H1 (cell line): ENCODE measurements around the gene BFSP2. TPM values are rescaled to one million over a fixed set of nuclear protein-coding genes. Genes with fewer than 3 reads are reported as not detected.

Experiments
- CTCF ChIA-PET: fragments of 300-600 bp; sonication (Branson Sonifier 250); formaldehyde crosslinking; loops from one replicate; lab custom pipeline; 2021; ENCODE audit not compliant: partially characterized antibody; lab: Charles Lee
- POLR2A ChIA-PET: fragments of 300-600 bp; sonication (Branson Sonifier 250); formaldehyde crosslinking; loops from one replicate; lab custom pipeline; 2021; ENCODE audit warnings: inconsistent platforms; ENCODE audit not compliant: partially characterized antibody; lab: Charles Lee
- DNase-seq, 2 experiments: peaks; one replicate each; pipeline versions ENCODE4 v3.0.0 to v3.0.0-alpha.2; 2010 to 2022; ENCODE audit warnings: low spot score in 2 of 2, low read depth in 1 of 2, mixed read lengths in 1 of 2
- FAIRE-seq: peaks from 2 replicates; lab custom pipeline; 2011; peaks lifted over from hg19 to GRCh38; lab: Jason Lieb, UNC
- H2AFZ ChIP-seq: 2 replicates; pipeline ENCODE4 v1.8.1; 2012; ENCODE audit warnings: low read length, inconsistent platforms
- H2AK5ac ChIP-seq: 2 replicates; pipeline ENCODE4 v1.6.1; 2013; ENCODE audit warnings: low read depth, low read length
- H2BK120ac ChIP-seq: replicated peaks from 2 replicates; pipeline ENCODE3; 2013; ENCODE audit warnings: low read depth, low read length, inconsistent platforms
- H2BK12ac ChIP-seq: 2 replicates; pipeline ENCODE4 v1.6.1; 2013; ENCODE audit warnings: low read depth, low read length
- H2BK15ac ChIP-seq: 2 replicates; pipeline ENCODE4 v1.6.1; 2013; ENCODE audit warnings: low read length
- H2BK20ac ChIP-seq: 2 replicates; pipeline ENCODE4 v1.6.1; 2013; ENCODE audit warnings: low read length
- H2BK5ac ChIP-seq: 2 replicates; pipeline ENCODE4 v1.6.1; 2013; ENCODE audit warnings: low read depth, low read length
- H3K14ac ChIP-seq: 2 replicates; pipeline ENCODE4 v1.6.1; 2013; ENCODE audit warnings: inconsistent platforms; ENCODE audit not compliant: insufficient read length
- H3K18ac ChIP-seq: 2 replicates; pipeline ENCODE4 v1.6.1; 2013; ENCODE audit warnings: low read length; ENCODE audit errors: extremely low read depth
- H3K23ac ChIP-seq: 2 replicates; pipeline ENCODE4 v1.6.1; 2013; ENCODE audit warnings: inconsistent platforms; ENCODE audit not compliant: insufficient read length
- H3K23me2 ChIP-seq: 2 replicates; pipeline ENCODE4 v1.6.1; 2013; ENCODE audit warnings: low read depth, low read length
- H3K27ac ChIP-seq: 2 replicates; pipeline ENCODE4 v1.6.1; 2011; ENCODE audit warnings: low read depth, low read length, inconsistent platforms
- H3K27me3 ChIP-seq, 4 experiments: replicated peaks in 1 of 4; 1 replicate in 1 of 4; 2 replicates in 3 of 4; pipeline versions ENCODE4 v1.6.1 to v1.8.1; 2011 to 2013; ENCODE audit warnings: low read length in 3 of 4, mild to moderate bottlenecking in 3 of 4, inconsistent platforms in 2 of 4, mixed read lengths in 2 of 4, moderate library complexity in 1 of 4; ENCODE audit not compliant: control insufficient read depth in 3 of 4, insufficient read depth in 3 of 4; ENCODE audit errors: extremely low read depth in 1 of 4
- H3K36me3 ChIP-seq, 4 experiments: 2 replicates each; pipeline versions ENCODE4 v1.6.1 to v1.8.1; 2011 to 2013; ENCODE audit warnings: mild to moderate bottlenecking in 4 of 4, low read length in 3 of 4, moderate library complexity in 2 of 4, control low read depth in 1 of 4, inconsistent platforms in 1 of 4; ENCODE audit not compliant: insufficient read depth in 4 of 4, control insufficient read depth in 2 of 4
- H3K4ac ChIP-seq: replicated peaks from 2 replicates; pipeline ENCODE3; 2013; ENCODE audit warnings: low read length, low read depth, mixed read lengths, inconsistent platforms; ENCODE audit not compliant: insufficient read length
- H3K4me1 ChIP-seq, 4 experiments: replicated peaks in 1 of 4; 1 replicate in 1 of 4; 2 replicates in 3 of 4; pipeline versions ENCODE4 v1.6.1 to v1.8.1; 2011 to 2013; ENCODE audit warnings: low read length in 3 of 4, inconsistent platforms in 2 of 4, mixed read lengths in 1 of 4; ENCODE audit not compliant: insufficient read depth in 4 of 4, control insufficient read depth in 3 of 4
- H3K4me2 ChIP-seq, 2 experiments: 2 replicates each; pipeline versions ENCODE4 v1.6.1 to v1.8.1; 2011 to 2013; ENCODE audit warnings: low read depth in 2 of 2, low read length in 2 of 2, control low read depth in 1 of 2, inconsistent platforms in 1 of 2, mild to moderate bottlenecking in 1 of 2; ENCODE audit not compliant: insufficient read depth in 1 of 2
- H3K4me3 ChIP-seq, 4 experiments: fragments of 200-600, 300-600 bp in 1 of 4; sonication (generic), shearing (Covaris generic), sonication (Bioruptor Twin) in 1 of 4; 2 replicates each; pipeline versions ENCODE4 v1.5.1 to v1.8.1; 2011 to 2016; ENCODE audit warnings: low read length in 4 of 4, low read depth in 3 of 4, control low read depth in 2 of 4, inconsistent platforms in 2 of 4, mild to moderate bottlenecking in 2 of 4, mixed read lengths in 1 of 4, moderate library complexity in 1 of 4; ENCODE audit not compliant: insufficient read depth in 2 of 4; ENCODE audit errors: extremely low read depth in 1 of 4
- H3K56ac ChIP-seq: replicated peaks from 2 replicates; pipeline ENCODE3; 2013; ENCODE audit warnings: low read depth, mild to moderate bottlenecking, mixed read lengths, low read length, inconsistent platforms; ENCODE audit not compliant: insufficient read length
- H3K79me1 ChIP-seq: 2 replicates; pipeline ENCODE4 v1.6.1; 2013; ENCODE audit warnings: low read depth, low read length, control low read depth
- H3K79me2 ChIP-seq, 2 experiments: 2 replicates each; pipeline versions ENCODE4 v1.6.1 to v1.8.1; 2012 to 2013; ENCODE audit warnings: low read length in 2 of 2, mild to moderate bottlenecking in 2 of 2, inconsistent platforms in 1 of 2; ENCODE audit not compliant: insufficient read depth in 2 of 2, control insufficient read depth in 1 of 2
- H3K9ac ChIP-seq, 4 experiments: replicated peaks in 1 of 4; 1 replicate in 1 of 4; 2 replicates in 3 of 4; pipeline versions ENCODE4 v1.6.1 to v1.8.1; 2011 to 2013; ENCODE audit warnings: low read depth in 3 of 4, low read length in 3 of 4, control low read depth in 2 of 4, mild to moderate bottlenecking in 2 of 4, moderate library complexity in 2 of 4, inconsistent platforms in 1 of 4; ENCODE audit errors: extremely low read depth in 1 of 4
- H3K9me3 ChIP-seq, 2 experiments: 2 replicates each; pipeline versions ENCODE4 v1.6.1 to v1.8.1; 2012 to 2013; ENCODE audit warnings: mild to moderate bottlenecking in 2 of 2, moderate library complexity in 2 of 2, control low read depth in 1 of 2, inconsistent platforms in 1 of 2, low read depth in 1 of 2, low read length in 1 of 2, mixed read lengths in 1 of 2; ENCODE audit not compliant: insufficient read depth in 2 of 2
- H4K20me1 ChIP-seq, 2 experiments: replicated peaks in 1 of 2; 2 replicates each; pipeline versions ENCODE3 to v1.8.1; 2011 to 2013; ENCODE audit warnings: inconsistent platforms in 2 of 2, low read length in 2 of 2, mild to moderate bottlenecking in 1 of 2; ENCODE audit not compliant: insufficient read depth in 2 of 2, control insufficient read depth in 1 of 2
- H4K5ac ChIP-seq: 2 replicates; pipeline ENCODE4 v1.6.1; 2013; ENCODE audit warnings: low read length, low read depth, mixed read lengths, inconsistent platforms; ENCODE audit not compliant: insufficient read length
- H4K8ac ChIP-seq: 2 replicates; pipeline ENCODE4 v1.8.0; 2013; ENCODE audit warnings: mild to moderate bottlenecking, moderate library complexity, low read length, inconsistent platforms; ENCODE audit not compliant: insufficient read depth; ENCODE audit errors: extremely low read depth
- H4K91ac ChIP-seq: replicated peaks from 2 replicates; pipeline ENCODE3; 2013; ENCODE audit warnings: low read length, mixed read lengths, inconsistent platforms; ENCODE audit not compliant: insufficient read length
- BRCA1 ChIP-seq: IDR thresholded peaks from 2 replicates; pipeline ENCODE4 v1.6.1; 2012; ENCODE audit warnings: low read depth, low read length, improper control_type of control experiment
- HDAC6 ChIP-seq: IDR thresholded peaks from one replicate; pipeline ENCODE4 v1.7.1; 2012; ENCODE audit warnings: low read depth, mild to moderate bottlenecking, inconsistent platforms, low read length, moderate library complexity
- MAFK ChIP-seq: IDR thresholded peaks from 2 replicates; pipeline ENCODE4 v1.6.1; 2012; ENCODE audit warnings: low read depth, mild to moderate bottlenecking, improper control_type of control experiment, low read length
- NANOG ChIP-seq: IDR thresholded peaks from 2 replicates; pipeline ENCODE4 v1.6.1; 2011; ENCODE audit warnings: low read length, low read depth, mild to moderate bottlenecking, inconsistent platforms; ENCODE audit not compliant: insufficient read depth, poor library complexity, severe bottlenecking
- POLR2AphosphoS5 ChIP-seq: IDR thresholded peaks from 2 replicates; pipeline ENCODE4 v1.6.1; 2011; ENCODE audit warnings: low read depth, low read length
- WGBS, 2 experiments: shearing (Covaris generic) in 1 of 2; methylation state at CpG; one replicate each; pipeline versions ENCODE4 v1.1.6 to v1.1.7; 2013 to 2015; ENCODE audit warnings: low lambda C conversion rate in 2 of 2, mixed read lengths in 2 of 2, inconsistent platforms in 1 of 2, low coverage in 1 of 2, missing lambda C conversion rate in 1 of 2; ENCODE audit not compliant: insufficient replicate concordance in 2 of 2, insufficient coverage in 1 of 2, insufficient read length in 1 of 2; ENCODE audit errors: extremely low coverage in 1 of 2, missing lambda C conversion rate in 1 of 2; 5-methylcytosine and 5-hydroxymethylcytosine counted together
- polyA plus RNA-seq, 7 experiments: library from polyadenylated mRNA; depleted of rRNA in 3 of 7; stranded (reverse) in 5 of 7; unstranded in 2 of 7; fragments of >200 nt in 5 of 7; fragments of 200-250 nt in 2 of 7; gene quantifications; 1 replicate in 5 of 7; 2 replicates in 1 of 7; 4 replicates in 1 of 7; pipeline versions ENCODE4 v1.2.1 to v1.2.3, GENCODE V29; 2011 to 2013; ENCODE audit warnings: missing spikeins in 2 of 7, mixed read lengths in 2 of 7
- total RNA-seq: library from RNA; stranded (reverse); fragmentation: NEBNext Ultra II Directional; extraction: Animal tissue kit (Norgen Biotek cat#: 25700); gene quantifications from 2 replicates; pipeline ENCODE4 v1.2.1, GENCODE V29; 2021

Gene BFSP2
- total and polyA plus RNA-seq, 2 of the 8 experiments (the other 6 are each of a cell fraction or from before 2014, with no cell fraction given) = not detected

GRCh38 chr3:133443649-133444422 is 44.0 kb downstream of the BFSP2 start:
- no peak overlapping the region for H3K4me3 ChIP-seq
- WGBS, 2 experiments = 79% methylated on average over 5 of the region's 5 CpGs; no CpG with 5 or more reads in 1 of the 2 experiments
- no peaks in the 10 kb centered on the region for H3K79me2 ChIP-seq
- H2AFZ ChIP-seq = no peak overlapping the region; the same call in 1 of the 2 replicates
- H2BK20ac ChIP-seq = no peak overlapping the region
- H3K27ac ChIP-seq = no peak overlapping the region
- no peak overlapping the region for H3K18ac ChIP-seq
- H3K23me2 ChIP-seq = no peaks in the 10 kb centered on the region
- H3K14ac ChIP-seq = no peak overlapping the region
- H4K91ac ChIP-seq = no peak overlapping the region
- no peak overlapping the region for H2BK12ac ChIP-seq
- H2BK15ac ChIP-seq = no peak overlapping the region
- no peaks in the 10 kb centered on the region for H3K36me3 ChIP-seq
- no peak overlapping the region for H3K56ac ChIP-seq
- no peak overlapping the region for H3K4ac ChIP-seq
- H3K4me1 ChIP-seq = no peaks in the 10 kb centered on the region
- H4K5ac ChIP-seq = no peak overlapping the region
- CTCF ChIA-PET = interaction anchor here (0.7 to 1.2 kb wide), 3 partner anchors 12 to 135 kb away, joined by 3 to 4 read pairs (median 3); no protein-coding TSS in a partner anchor
- H3K9me3 ChIP-seq = no peaks in the 10 kb centered on the region
- FAIRE-seq = no peak
- no peak for DNase-seq
- no peaks in the 10 kb centered on the region for H3K27me3 ChIP-seq
- H3K4me2 ChIP-seq = no peak overlapping the region
- H2AK5ac ChIP-seq = no peak overlapping the region
- TF ChIP-seq BRCA1 = no peak
- no peak for TF ChIP-seq MAFK
- TF ChIP-seq NANOG = no peak
- TF ChIP-seq HDAC6 = no peak
- no peak for TF ChIP-seq POLR2AphosphoS5
- H2BK120ac ChIP-seq = no peak overlapping the region
- H4K8ac ChIP-seq = no peak overlapping the region
- no peaks in the 10 kb centered on the region for H4K20me1 ChIP-seq
- H3K79me1 ChIP-seq = no peaks in the 10 kb centered on the region
- H2BK5ac ChIP-seq = no peak overlapping the region
- no peak overlapping the region for H3K23ac ChIP-seq
- POLR2A ChIA-PET = no interaction called here
- no peak overlapping the region for H3K9ac ChIP-seq
